Femur (tissue), 1 donor: ENCODE data around the gene USP53.
"Not testable (repeated sequence)": the region's sequence is repeated elsewhere in the genome, so short reads cannot be mapped to it uniquely, and the experiment has no call there.

ENCODE experiments used
- DNase-seq: peaks from one replicate; pipeline ENCODE4 v3.0.0-alpha.2; 2017

The USP53 gene

GRCh38 chr4:119212234-119212963 lies at the start of gene USP53:
Gene USP53 (plus strand): TSS chr4:119212713. CDS start chr4:119239760, 27,047 bp downstream.
- DNase-seq = peak; percentile 96

GRCh38 chr4:119165767-119166166 lies 46.7 kb upstream of the USP53 start:
- no peak for DNase-seq

GRCh38 chr4:119170195-119170594 lies 42.3 kb upstream of the USP53 start:
- no peak for DNase-seq

- no peak for DNase-seq
Measured at GRCh38 chr4:119172223-119172622, 40.3 kb upstream of the USP53 start.

- not testable (repeated sequence) for DNase-seq
Measured at GRCh38 chr4:119173729-119174361, 38.7 kb upstream of the USP53 start.

GRCh38 chr4:119179011-119179410 lies 33.5 kb upstream of the USP53 start:
- no peak for DNase-seq

- DNase-seq = no peak
Measured at GRCh38 chr4:119184128-119184527, 28.4 kb upstream of the USP53 start.

GRCh38 chr4:119189638-119190037 lies 22.9 kb upstream of the USP53 start:
- DNase-seq = no peak

GRCh38 chr4:119190354-119190753 lies 22.2 kb upstream of the USP53 start:
- DNase-seq = no peak

- no peak for DNase-seq
Measured at GRCh38 chr4:119191505-119191904, 21.0 kb upstream of the USP53 start.

- DNase-seq = no peak
Measured at GRCh38 chr4:119197772-119198212, 14.7 kb upstream of the USP53 start.

GRCh38 chr4:119204916-119205315 lies 7.6 kb upstream of the USP53 start:
- DNase-seq = no peak

GRCh38 chr4:119205690-119206089 lies 6.8 kb upstream of the USP53 start:
- DNase-seq = no peak

- no peak for DNase-seq
Measured at GRCh38 chr4:119206178-119206577, 6.3 kb upstream of the USP53 start.

GRCh38 chr4:119207051-119207450 lies 5.5 kb upstream of the USP53 start:
- no peak for DNase-seq

GRCh38 chr4:119209077-119209476 lies 3.4 kb upstream of the USP53 start:
- no peak for DNase-seq

- no peak for DNase-seq
Measured at GRCh38 chr4:119209586-119209985, 2.9 kb upstream of the USP53 start.

- DNase-seq = no peak
Measured at GRCh38 chr4:119210775-119211174, 1.7 kb upstream of the USP53 start.

GRCh38 chr4:119211867-119212233 lies 663 bp upstream of the USP53 start:
- DNase-seq = no peak

GRCh38 chr4:119212964-119213606 lies 572 bp downstream of the USP53 start:
- peak; percentile 85 for DNase-seq

GRCh38 chr4:119218093-119218492 lies 5.6 kb downstream of the USP53 start:
- DNase-seq = no peak

GRCh38 chr4:119221412-119221811 lies 8.9 kb downstream of the USP53 start:
- DNase-seq = no peak

- DNase-seq = no peak
Measured at GRCh38 chr4:119227690-119228089, 15.2 kb downstream of the USP53 start.

- DNase-seq = no peak
Measured at GRCh38 chr4:119228406-119228805, 15.9 kb downstream of the USP53 start.
